Natural killer cell (primary cell): ENCODE results near the gene KANK4. TPM values are rescaled to one million over a fixed set of nuclear protein-coding genes. Genes with fewer than 3 reads are reported as not detected.

Experiments used
- ATAC-seq, 3 donors: fragments of 150-1000 bp in 2 of 3; fragments of 200-7000 bp in 1 of 3; cut with Tn5 transposase; 1 replicate in 1 of 3; 2 replicates in 2 of 3; pipeline ENCODE4 v1.10.0; 2021; ENCODE audit warnings: mild to moderate bottlenecking in 2 of 3, moderate library complexity in 2 of 3
- DNase-seq, 2 donors: peaks; one replicate each; pipeline versions ENCODE4 v3.0.0 to v3.0.0-alpha.2; 2013 to 2021; ENCODE audit warnings: mixed read lengths in 1 of 2
- H3K27ac ChIP-seq: one replicate; pipeline ENCODE4 v1.5.1; 2013; ENCODE audit warnings: mild to moderate bottlenecking, low read length
- H3K27me3 ChIP-seq: one replicate; pipeline ENCODE4 v1.6.1; 2013; ENCODE audit warnings: low read length; ENCODE audit not compliant: control insufficient read depth, insufficient read depth
- H3K36me3 ChIP-seq: one replicate; pipeline ENCODE4 v1.6.1; 2013; ENCODE audit warnings: low read length; ENCODE audit not compliant: control insufficient read depth, insufficient read depth
- H3K4me1 ChIP-seq: one replicate; pipeline ENCODE4 v1.6.1; 2013; ENCODE audit warnings: low read length; ENCODE audit not compliant: control insufficient read depth, insufficient read depth
- H3K4me3 ChIP-seq: one replicate; pipeline ENCODE4 v1.5.1; 2013; ENCODE audit warnings: low read length
- H3K9me3 ChIP-seq: one replicate; pipeline ENCODE4 v1.6.1; 2013; ENCODE audit warnings: low read length; ENCODE audit not compliant: control insufficient read depth, insufficient read depth
- H3K27ac Mint-ChIP-seq, 2 donors: one replicate each; pipeline ENCODE4 v1.8.0; 2022; ENCODE audit warnings: mild to moderate bottlenecking in 2 of 2, mixed read lengths in 2 of 2, moderate library complexity in 1 of 2
- H3K27me3 Mint-ChIP-seq, 2 donors: one replicate each; pipeline ENCODE4 v1.8.0; 2022; ENCODE audit warnings: low read depth in 2 of 2, mixed read lengths in 2 of 2
- H3K36me3 Mint-ChIP-seq: one replicate; pipeline ENCODE4 v1.8.0; 2022; ENCODE audit warnings: mixed read lengths
- H3K4me1 Mint-ChIP-seq, 2 donors: one replicate each; pipeline ENCODE4 v1.8.0; 2022; ENCODE audit warnings: mixed read lengths in 2 of 2
- H3K4me3 Mint-ChIP-seq: one replicate; pipeline ENCODE4 v1.8.0; 2022; ENCODE audit warnings: mild to moderate bottlenecking, moderate library complexity, mixed read lengths
- H3K9me3 Mint-ChIP-seq, 2 donors: one replicate each; pipeline ENCODE4 v1.8.0; 2022; ENCODE audit warnings: mixed read lengths in 2 of 2
- WGBS: methylation state at CpG from one replicate; pipeline ENCODE4 v1.1.7; 2013; ENCODE audit warnings: missing lambda C conversion rate; ENCODE audit not compliant: insufficient coverage; 5-methylcytosine and 5-hydroxymethylcytosine counted together
- intact Hi-C: fragments of 100-400 bp; cut with micrococcal nuclease; formaldehyde crosslinking; loops from one replicate; pipeline ENCODE4 v1.14.2; 2022
- total RNA-seq, 4 donors: library from RNA; stranded (reverse); fragments of 120-200 nt in 1 of 4; gene quantifications; one replicate each; pipeline versions ENCODE4 v1.2.3 to v1.2.4, GENCODE V29; 2013 to 2022
- TF ChIP-seq, protein P1 (sequence below): fragments of 200-600 bp; IDR thresholded peaks from one replicate; pipeline ENCODE4 v1.8.0; 2022; ENCODE audit warnings: antibody characterized with exemption

The KANK4 gene
- total RNA-seq, 3 donors from 2014 or later (not counting 1 experiment from before 2014, with no cell fraction given): not detected

- intact Hi-C loops: no loop called here
- Mint-ChIP-seq H3K36me3 (no peaks in the 10 kb centered on the region), H3K27ac (no peak overlapping the region), H3K4me3 (no peak overlapping the region), H3K9me3 (peaks cover 3% of the 10 kb centered on the region in 2 donors), H3K27me3 (peaks cover 8% of the 10 kb centered on the region in 2 donors), H3K4me1 (peaks cover 2 to 3% of the 10 kb centered on the region in 2 donors)
- no peak for DNase-seq
- ATAC-seq: peak in 1 of 3 donors; percentile 49
- H3K36me3 ChIP-seq: no peaks in the 10 kb centered on the region
- H3K9me3 ChIP-seq: no peaks in the 10 kb centered on the region
- no peaks in the 10 kb centered on the region for H3K27me3 ChIP-seq
- H3K4me3 ChIP-seq: no peak overlapping the region
- 81% methylated on average over 8 of the region's 9 CpGs for WGBS
- no peaks in the 10 kb centered on the region for H3K4me1 ChIP-seq
- TF ChIP-seq, protein P1, sequence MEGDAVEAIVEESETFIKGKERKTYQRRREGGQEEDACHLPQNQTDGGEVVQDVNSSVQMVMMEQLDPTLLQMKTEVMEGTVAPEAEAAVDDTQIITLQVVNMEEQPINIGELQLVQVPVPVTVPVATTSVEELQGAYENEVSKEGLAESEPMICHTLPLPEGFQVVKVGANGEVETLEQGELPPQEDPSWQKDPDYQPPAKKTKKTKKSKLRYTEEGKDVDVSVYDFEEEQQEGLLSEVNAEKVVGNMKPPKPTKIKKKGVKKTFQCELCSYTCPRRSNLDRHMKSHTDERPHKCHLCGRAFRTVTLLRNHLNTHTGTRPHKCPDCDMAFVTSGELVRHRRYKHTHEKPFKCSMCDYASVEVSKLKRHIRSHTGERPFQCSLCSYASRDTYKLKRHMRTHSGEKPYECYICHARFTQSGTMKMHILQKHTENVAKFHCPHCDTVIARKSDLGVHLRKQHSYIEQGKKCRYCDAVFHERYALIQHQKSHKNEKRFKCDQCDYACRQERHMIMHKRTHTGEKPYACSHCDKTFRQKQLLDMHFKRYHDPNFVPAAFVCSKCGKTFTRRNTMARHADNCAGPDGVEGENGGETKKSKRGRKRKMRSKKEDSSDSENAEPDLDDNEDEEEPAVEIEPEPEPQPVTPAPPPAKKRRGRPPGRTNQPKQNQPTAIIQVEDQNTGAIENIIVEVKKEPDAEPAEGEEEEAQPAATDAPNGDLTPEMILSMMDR: no peak
- no peak overlapping the region for H3K27ac ChIP-seq
These were observed 53.0 kb downstream of the KANK4 start for GRCh38 chr1:62265956-62266935.

GRCh38 chr1:62263814-62264353 is 55.4 kb downstream of the KANK4 start:
- Mint-ChIP-seq H3K4me3 (no peak overlapping the region), H3K36me3 (no peaks in the 10 kb centered on the region), H3K27me3 (peaks cover 14 to 16% of the 10 kb centered on the region in 2 donors), H3K4me1 (no peaks in the 10 kb centered on the region), H3K27ac (no peak overlapping the region), H3K9me3 (peaks cover 3% of the 10 kb centered on the region in 2 donors)
- Histone ChIP-seq H3K9me3 (no peaks in the 10 kb centered on the region), H3K27ac (no peak overlapping the region), H3K4me3 (no peak overlapping the region), H3K36me3 (no peaks in the 10 kb centered on the region), H3K27me3 (no peaks in the 10 kb centered on the region), H3K4me1 (no peaks in the 10 kb centered on the region)
- intact Hi-C loops: no loop called here
- TF ChIP-seq, protein P1: no peak
- ATAC-seq (no peak), DNase-seq (no peak)
- 92% methylated on average over 11 of the region's 13 CpGs for WGBS

DNA sequence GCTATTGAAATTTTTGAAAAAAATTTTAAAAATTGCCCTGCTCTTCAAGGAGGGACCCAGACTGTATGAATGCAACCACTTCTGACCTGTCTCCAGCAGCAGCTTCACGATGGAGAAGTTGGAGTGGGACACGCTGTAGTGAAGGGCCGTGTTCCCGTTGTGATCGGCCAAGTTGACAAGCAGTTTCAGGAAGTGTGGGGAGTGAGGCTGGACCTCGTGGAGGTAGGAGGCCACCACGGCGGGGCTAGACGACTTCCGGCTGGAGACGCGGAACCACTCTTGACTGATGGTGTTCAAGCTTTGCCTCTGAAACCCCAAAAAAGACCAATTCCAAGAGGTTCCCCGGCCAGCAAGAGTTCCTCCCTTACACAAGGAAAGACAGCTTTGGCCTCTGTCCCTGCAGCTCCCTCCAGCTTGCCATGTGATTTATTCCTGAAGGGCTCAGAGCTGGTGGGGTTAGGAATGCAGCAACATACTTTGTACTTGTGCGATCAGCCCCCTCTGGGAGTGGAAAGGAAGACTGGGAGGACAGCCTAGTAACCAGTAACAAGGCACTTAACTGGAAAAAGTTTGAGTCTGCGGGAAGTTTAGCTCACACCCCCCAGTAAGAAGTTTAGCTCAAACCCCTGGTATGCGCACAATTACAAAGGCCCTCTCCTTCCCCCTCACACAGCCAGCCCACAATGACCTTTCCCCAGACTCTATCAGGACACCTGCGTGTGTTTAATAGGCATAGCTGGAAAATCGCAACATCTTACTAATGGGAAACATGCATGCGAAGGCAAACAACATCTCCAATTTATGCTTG is 56.0 kb downstream of the KANK4 start:
- 53% methylated on average over 19 of the region's 19 CpGs for WGBS
- no peak overlapping the region for H3K27ac Mint-ChIP-seq
- H3K4me3 Mint-ChIP-seq: no peak overlapping the region
- no peaks in the 10 kb centered on the region for H3K36me3 Mint-ChIP-seq
- H3K27me3 Mint-ChIP-seq: peaks cover 17 to 21% of the 10 kb centered on the region in 2 donors
- H3K9me3 ChIP-seq: no peaks in the 10 kb centered on the region
- H3K27ac ChIP-seq: no peak overlapping the region
- TF ChIP-seq, protein P1: no peak
- H3K4me1 Mint-ChIP-seq: no peaks in the 10 kb centered on the region
- H3K4me3 ChIP-seq: no peak overlapping the region
- no peak for DNase-seq
- no peaks in the 10 kb centered on the region for H3K27me3 ChIP-seq
- peaks cover 3% of the 10 kb centered on the region in 2 donors for H3K9me3 Mint-ChIP-seq
- no peaks in the 10 kb centered on the region for H3K36me3 ChIP-seq
- intact Hi-C loops: no loop called here
- ATAC-seq: no peak
- no peaks in the 10 kb centered on the region for H3K4me1 ChIP-seq
